Uterus (tissue), 4 donors: Measurements from ENCODE around the gene ATG16L2. TPM values are rescaled to one million over a fixed set of nuclear protein-coding genes. Genes with fewer than 3 reads are reported as not detected.

Experiments used
- DNase-seq, 2 donors: peaks; one replicate each; pipeline ENCODE4 v3.0.0-alpha.2; 2019 to 2020
- H3K27ac ChIP-seq, 2 donors: fragments of 200-600 bp; sonication (generic); 1 replicate in 1 of 2; 2 replicates in 1 of 2; pipeline ENCODE4 v1.5.1; 2016 to 2018
- H3K27me3 ChIP-seq, 2 donors: fragments of 200-600 bp; sonication (generic); one replicate each; pipeline ENCODE4 v1.5.1; 2018 to 2019; ENCODE audit warnings: control low read depth in 1 of 2
- H3K36me3 ChIP-seq, 2 donors: fragments of 200-600 bp; sonication (generic); one replicate each; pipeline ENCODE4 v1.5.1; 2019; ENCODE audit warnings: control low read depth in 1 of 2
- H3K4me1 ChIP-seq, 2 donors: fragments of 200-600 bp; sonication (generic); one replicate each; pipeline ENCODE4 v1.5.1; 2018 to 2019; ENCODE audit warnings: control low read depth in 1 of 2
- H3K4me3 ChIP-seq, 2 donors: fragments of 200-600 bp; sonication (generic); 1 replicate in 1 of 2; 2 replicates in 1 of 2; pipeline ENCODE4 v1.5.1; 2018 to 2019; ENCODE audit warnings: mild to moderate bottlenecking in 1 of 2
- H3K9me3 ChIP-seq, 2 donors: fragments of 200-600 bp; sonication (generic); one replicate each; pipeline ENCODE4 v1.5.1; 2019; ENCODE audit warnings: control low read depth in 1 of 2
- POLR2A ChIP-seq, 2 donors: fragments of 450-650 bp; IDR thresholded peaks; one replicate each; pipeline ENCODE4 v1.6.1; 2016; ENCODE audit warnings: antibody characterized with exemption in 2 of 2, mild to moderate bottlenecking in 1 of 2, moderate library complexity in 1 of 2
- intact Hi-C: fragments of 100-400 bp; cut with DNase I; formaldehyde crosslinking; loops from one replicate; pipeline ENCODE4 v1.15.1; 2023; ENCODE audit warnings: low total_unique reads
- total RNA-seq, 4 donors: library from RNA; depleted of rRNA in 3 of 4; stranded (reverse); fragments of >200 nt in 3 of 4; gene quantifications; one replicate each; pipeline versions ENCODE4 v1.1.0 to v1.2.4, GENCODE V29; 2014 to 2023
- TF ChIP-seq, protein P1 (sequence below), 4 experiments: fragments of 200-600 bp in 2 of 4; fragments of 450-650 bp in 2 of 4; sonication (generic) in 2 of 4; IDR thresholded peaks; one replicate each; pipeline ENCODE4 v1.5.1; 2016 to 2019; ENCODE audit warnings: antibody characterized with exemption in 4 of 4, mild to moderate bottlenecking in 2 of 4, moderate library complexity in 1 of 4
- donor health status: DM: yes; HTN: yes; CAD: no.

Gene ATG16L2
- total RNA-seq, 4 donors from 2014 or later, result 20.7 to 57.6 (median 32.3) TPM

DNA sequence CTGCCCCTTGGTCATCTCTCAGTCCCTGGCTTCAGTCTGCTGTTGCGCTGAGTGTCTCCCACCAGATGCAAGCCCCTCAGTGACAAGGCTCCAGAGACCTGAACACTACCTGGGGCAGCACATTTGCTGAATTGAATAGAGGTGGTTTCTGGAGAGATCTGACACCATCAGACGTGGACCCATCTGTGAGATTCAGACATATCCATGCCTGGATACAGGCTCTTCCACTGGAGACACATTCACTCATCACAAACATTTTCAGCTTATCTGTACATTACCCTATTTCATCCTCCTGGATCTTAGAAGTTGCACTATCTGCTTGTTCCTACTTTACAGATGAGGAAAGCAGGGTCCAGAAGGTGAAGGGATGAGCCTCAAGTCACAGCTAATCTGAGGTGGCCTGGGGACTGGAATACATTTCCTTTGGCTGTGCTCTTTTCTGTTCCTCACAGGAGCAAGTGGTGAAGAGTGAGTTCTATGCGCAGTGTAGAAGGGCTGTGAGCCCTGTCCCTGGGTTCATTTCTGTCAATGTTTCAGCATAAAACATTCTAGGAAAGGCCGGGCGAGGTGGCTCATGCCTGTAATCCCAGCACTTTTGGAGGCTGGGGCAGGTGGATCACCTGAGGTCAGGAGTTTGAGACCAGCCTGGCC lies 19.0 kb downstream of the ATG16L2 start:
- DNase-seq, result no peak
- H3K4me3 ChIP-seq, result no peak overlapping the region
- peaks cover 0 to 11% of the 10 kb centered on the region in 2 donors for H3K4me1 ChIP-seq
- no peaks in the 10 kb centered on the region for H3K36me3 ChIP-seq
- H3K27me3 ChIP-seq, result no peaks in the 10 kb centered on the region
- intact Hi-C loops, result loop anchor here (5.0 kb wide), 1 partner anchor 344 kb away; no protein-coding TSS in a partner anchor
- no peaks in the 10 kb centered on the region for H3K9me3 ChIP-seq
- peak overlapping the region; percentile 76 for H3K27ac ChIP-seq
- TF ChIP-seq, protein P1, sequence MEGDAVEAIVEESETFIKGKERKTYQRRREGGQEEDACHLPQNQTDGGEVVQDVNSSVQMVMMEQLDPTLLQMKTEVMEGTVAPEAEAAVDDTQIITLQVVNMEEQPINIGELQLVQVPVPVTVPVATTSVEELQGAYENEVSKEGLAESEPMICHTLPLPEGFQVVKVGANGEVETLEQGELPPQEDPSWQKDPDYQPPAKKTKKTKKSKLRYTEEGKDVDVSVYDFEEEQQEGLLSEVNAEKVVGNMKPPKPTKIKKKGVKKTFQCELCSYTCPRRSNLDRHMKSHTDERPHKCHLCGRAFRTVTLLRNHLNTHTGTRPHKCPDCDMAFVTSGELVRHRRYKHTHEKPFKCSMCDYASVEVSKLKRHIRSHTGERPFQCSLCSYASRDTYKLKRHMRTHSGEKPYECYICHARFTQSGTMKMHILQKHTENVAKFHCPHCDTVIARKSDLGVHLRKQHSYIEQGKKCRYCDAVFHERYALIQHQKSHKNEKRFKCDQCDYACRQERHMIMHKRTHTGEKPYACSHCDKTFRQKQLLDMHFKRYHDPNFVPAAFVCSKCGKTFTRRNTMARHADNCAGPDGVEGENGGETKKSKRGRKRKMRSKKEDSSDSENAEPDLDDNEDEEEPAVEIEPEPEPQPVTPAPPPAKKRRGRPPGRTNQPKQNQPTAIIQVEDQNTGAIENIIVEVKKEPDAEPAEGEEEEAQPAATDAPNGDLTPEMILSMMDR (IDR thresholded peaks at IDR 0.05), result no peak
- TF ChIP-seq POLR2A (IDR thresholded peaks at IDR 0.05), result no peak

GRCh38 chr11:72833811-72834493 lies 19.7 kb downstream of the ATG16L2 start:
- Histone ChIP-seq H3K9me3 (no peaks in the 10 kb centered on the region), H3K27me3 (no peaks in the 10 kb centered on the region), H3K4me3 (no peak overlapping the region), H3K27ac (peak overlapping the region; percentile 76), H3K36me3 (no peaks in the 10 kb centered on the region), H3K4me1 (peaks cover 0 to 11% of the 10 kb centered on the region in 2 donors)
- TF ChIP-seq POLR2A (IDR thresholded peaks at IDR 0.05), result no peak
- TF ChIP-seq, protein P1 (IDR thresholded peaks at IDR 0.05), result no peak
- intact Hi-C loops, result loop anchor here (5.0 kb wide), 1 partner anchor 343 kb away; no protein-coding TSS in a partner anchor
- DNase-seq, result peak in 1 of 2 donors; percentile 66

DNA sequence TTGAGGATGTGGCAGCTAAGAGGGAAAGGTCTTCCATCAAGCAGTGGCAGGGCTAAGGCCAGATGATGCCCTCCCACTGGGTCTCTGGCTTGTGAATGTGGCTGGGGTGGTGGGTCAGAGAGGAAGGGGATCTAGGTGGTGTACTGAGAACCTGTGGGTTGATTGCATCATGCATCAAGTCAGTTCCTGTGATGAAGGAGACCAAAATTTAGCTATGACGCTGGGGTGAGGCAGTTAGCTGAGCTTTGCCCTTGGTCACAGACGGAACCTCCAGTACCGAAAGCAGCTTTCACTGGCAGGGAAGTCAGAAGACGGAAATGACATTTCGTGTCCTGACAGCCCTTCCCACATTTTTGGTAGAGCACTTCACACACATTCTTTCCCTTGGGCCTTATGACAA lies 20.7 kb downstream of the ATG16L2 start:
- Histone ChIP-seq H3K4me1 (peaks cover 0 to 11% of the 10 kb centered on the region in 2 donors), H3K36me3 (no peaks in the 10 kb centered on the region), H3K4me3 (no peak overlapping the region), H3K27me3 (no peaks in the 10 kb centered on the region), H3K27ac (peak overlapping the region; percentile 76), H3K9me3 (no peaks in the 10 kb centered on the region)
- no peak for TF ChIP-seq POLR2A (IDR thresholded peaks at IDR 0.05)
- TF ChIP-seq, protein P1 (IDR thresholded peaks at IDR 0.05), result no peak
- peak in 1 of 2 donors; percentile 20 for DNase-seq
- intact Hi-C loops, result loop anchor here (5.0 kb wide), 1 partner anchor 342 kb away; no protein-coding TSS in a partner anchor

- no peaks in the 10 kb centered on the region for H3K9me3 ChIP-seq
- H3K4me1 ChIP-seq, result peaks cover 0 to 11% of the 10 kb centered on the region in 2 donors
- no peaks in the 10 kb centered on the region for H3K36me3 ChIP-seq
- no peaks in the 10 kb centered on the region for H3K27me3 ChIP-seq
- intact Hi-C loops, result no loop called here
- no peak for TF ChIP-seq POLR2A (IDR thresholded peaks at IDR 0.05)
- TF ChIP-seq, protein P1 (IDR thresholded peaks at IDR 0.05), result no peak
- H3K4me3 ChIP-seq, result no peak overlapping the region
- peak in 1 of 2 donors; percentile 40 for DNase-seq
- peak overlapping the region; percentile 76 for H3K27ac ChIP-seq
Measured at GRCh38 chr11:72836111-72836510, 21.9 kb downstream of the ATG16L2 start.
